ENCODE measurements around the gene PXT1.

DNA sequence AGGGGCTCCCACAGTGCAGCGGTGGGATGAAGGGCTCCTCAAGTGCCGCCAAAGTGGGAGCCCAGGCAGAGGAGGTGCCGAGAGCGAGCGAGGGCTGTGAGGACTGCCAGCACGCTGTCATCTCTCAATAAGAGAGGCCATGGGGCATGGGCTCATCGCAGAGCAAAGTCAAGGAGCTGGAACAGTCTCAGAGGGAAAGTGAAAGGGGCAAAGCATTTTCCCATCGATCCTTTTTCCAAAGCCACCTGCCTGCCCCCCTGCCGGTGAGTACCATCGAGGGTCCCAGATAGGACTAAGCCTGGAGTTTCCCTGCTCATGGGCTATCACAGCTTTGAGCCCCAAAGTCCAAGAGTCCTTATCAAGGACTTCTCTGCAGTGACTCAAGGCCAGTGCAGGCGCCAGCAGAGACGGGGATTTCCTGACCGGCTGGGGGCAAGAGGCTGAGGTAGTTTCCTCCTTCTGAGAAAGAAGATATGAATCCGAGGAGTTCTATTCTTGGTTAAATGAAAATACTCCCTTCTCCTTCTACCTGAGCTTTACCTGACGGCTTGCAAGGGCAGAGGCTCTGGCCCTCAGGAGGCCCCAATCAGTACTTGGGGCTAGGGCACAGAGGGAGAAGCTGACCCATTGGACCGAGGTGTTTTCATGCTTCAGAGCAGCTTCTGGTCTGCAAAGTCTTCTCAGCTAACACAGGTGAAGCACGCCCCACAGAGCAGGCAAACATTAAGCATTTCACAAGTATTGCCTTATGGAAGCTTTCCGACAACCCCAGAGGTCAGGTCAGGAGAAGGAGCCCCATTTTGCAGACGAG is 77.8 kb downstream of the PXT1 start:
- 0 out of 2 replicates have a peak, but pooled peaks have one; percentile 32 for TF ChIP-seq POLR2A (IDR thresholded peaks at IDR 0.05; ENCODE audit: low read depth, low read length)
- no peak for TF ChIP-seq TAF1 (IDR thresholded peaks at IDR 0.05; ENCODE audit: borderline replicate concordance, low read depth, low read length)

Data from GM12892 (cell line).